ENCODE measurements around the gene OR5H6.

Gene OR5H6

DNA sequence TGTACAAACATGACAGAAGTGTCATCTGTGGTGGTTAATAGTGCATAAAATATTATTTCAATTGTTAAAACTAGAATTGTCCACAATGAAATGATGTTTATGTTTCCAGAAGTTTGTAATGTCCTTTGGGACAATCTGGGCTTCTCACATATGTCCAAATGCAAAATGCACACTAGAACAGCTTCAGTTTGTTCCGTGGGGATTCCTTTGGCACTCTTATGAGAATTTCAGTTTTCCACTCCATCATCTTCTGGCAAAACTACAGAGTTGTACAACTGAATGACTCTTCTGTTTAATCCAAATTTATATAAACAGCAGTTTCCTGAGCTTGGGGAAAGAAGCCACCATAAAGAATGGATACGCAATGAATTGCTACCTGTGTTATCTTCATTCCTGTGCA lies 2.0 kb upstream of the OR5H6 start:
- Histone ChIP-seq H3K4me1 (ENCODE audit: insufficient read depth, low read length) (no peaks in the 10 kb centered on the region), H3K4me3 (ENCODE audit: low read length) (no peak overlapping the region), H3K9me3 (ENCODE audit: insufficient read depth, low read depth, low read length) (no peaks in the 10 kb centered on the region), H3K36me3 (ENCODE audit: insufficient read depth, low read length) (no peaks in the 10 kb centered on the region), H3K27ac (ENCODE audit: low read depth, low read length) (no peak overlapping the region), H3K27me3 (ENCODE audit: insufficient read depth, low read length) (no peaks in the 10 kb centered on the region), H3K9ac (ENCODE audit: low read depth, low read length) (no peak overlapping the region)
- 99% methylated on average over 2 of the region's 2 CpGs for WGBS

- Histone ChIP-seq H3K9me3 (ENCODE audit: insufficient read depth, low read depth, low read length) (peaks cover 7% of the 10 kb centered on the region), H3K36me3 (ENCODE audit: insufficient read depth, low read length) (no peaks in the 10 kb centered on the region), H3K27me3 (ENCODE audit: insufficient read depth, low read length) (no peaks in the 10 kb centered on the region), H3K27ac (ENCODE audit: low read depth, low read length) (no peak overlapping the region), H3K4me1 (ENCODE audit: insufficient read depth, low read length) (no peaks in the 10 kb centered on the region), H3K9ac (ENCODE audit: low read depth, low read length) (no peak overlapping the region), H3K4me3 (ENCODE audit: low read length) (no peak overlapping the region)
- WGBS, result 96% methylated on average over 3 of the region's 3 CpGs
These were observed 5.8 kb downstream of the OR5H6 start for GRCh38 chr3:98269846-98270245.

DNA sequence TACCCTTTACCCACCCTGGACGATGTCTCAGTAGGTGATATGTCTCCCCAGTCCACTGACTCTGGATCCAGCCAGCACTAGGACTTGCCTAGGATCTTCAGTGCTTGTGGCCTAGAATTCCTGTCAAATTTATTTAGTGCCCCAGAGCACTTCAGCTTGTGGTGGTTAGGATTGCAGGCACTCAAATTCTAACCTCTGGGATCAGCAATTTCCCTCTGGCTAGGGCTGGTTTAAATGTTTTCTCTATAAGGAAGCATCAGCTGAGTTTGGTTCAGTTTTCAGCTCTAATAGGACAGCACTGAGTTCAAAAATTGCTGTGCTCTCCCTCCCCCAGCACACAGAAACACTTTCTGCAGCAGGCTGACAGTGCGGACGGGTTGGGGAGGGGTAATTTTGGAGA lies 8.1 kb downstream of the OR5H6 start:
- WGBS, result 95% methylated on average over 1 of the region's 3 CpGs
- H3K9ac ChIP-seq (ENCODE audit: low read depth, low read length), result no peak overlapping the region

DNA sequence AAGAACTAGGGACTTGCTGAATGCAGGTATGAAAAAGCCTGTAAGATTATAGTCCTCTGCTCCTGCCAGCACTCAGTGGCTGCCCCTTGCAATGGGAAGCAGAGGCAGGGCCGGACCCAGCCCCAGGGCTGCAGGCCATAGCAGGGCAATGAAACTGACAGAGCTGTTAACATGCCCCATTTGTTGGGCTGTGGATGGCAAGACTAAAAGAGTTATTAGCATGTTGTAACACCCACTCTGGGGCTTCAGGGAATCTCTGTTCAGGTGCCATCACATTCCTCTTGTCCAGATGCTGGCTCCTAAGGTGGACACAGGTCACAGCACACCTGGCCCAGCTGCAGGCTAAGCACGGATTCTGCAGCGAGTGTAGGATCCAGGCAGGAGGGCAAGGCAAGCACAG lies 10.9 kb downstream of the OR5H6 start:
- H3K9me3 ChIP-seq (ENCODE audit: insufficient read depth, low read depth, low read length), result peaks cover 7% of the 10 kb centered on the region
- H3K36me3 ChIP-seq (ENCODE audit: insufficient read depth, low read length), result no peaks in the 10 kb centered on the region
- H3K27me3 ChIP-seq (ENCODE audit: insufficient read depth, low read length), result no peaks in the 10 kb centered on the region
- no peak overlapping the region for H3K27ac ChIP-seq (ENCODE audit: low read depth, low read length)
- peaks cover 4% of the 10 kb centered on the region; the same call in 1 of the 2 replicates for H3K4me1 ChIP-seq (ENCODE audit: insufficient read depth, low read length)
- no peak overlapping the region for H3K4me3 ChIP-seq (ENCODE audit: low read length)
- no peak overlapping the region for H3K9ac ChIP-seq (ENCODE audit: low read depth, low read length)
- 96% methylated on average over 3 of the region's 3 CpGs for WGBS

More for the DNA sequence above, 8.1 kb downstream of the OR5H6 start:
- Histone ChIP-seq H3K9me3 (ENCODE audit: insufficient read depth, low read depth, low read length) (peaks cover 7% of the 10 kb centered on the region), H3K27ac (ENCODE audit: low read depth, low read length) (no peak overlapping the region), H3K27me3 (ENCODE audit: insufficient read depth, low read length) (no peaks in the 10 kb centered on the region), H3K4me3 (ENCODE audit: low read length) (no peak overlapping the region), H3K36me3 (ENCODE audit: insufficient read depth, low read length) (no peaks in the 10 kb centered on the region), H3K4me1 (ENCODE audit: insufficient read depth, low read length) (no peaks in the 10 kb centered on the region)

DNA sequence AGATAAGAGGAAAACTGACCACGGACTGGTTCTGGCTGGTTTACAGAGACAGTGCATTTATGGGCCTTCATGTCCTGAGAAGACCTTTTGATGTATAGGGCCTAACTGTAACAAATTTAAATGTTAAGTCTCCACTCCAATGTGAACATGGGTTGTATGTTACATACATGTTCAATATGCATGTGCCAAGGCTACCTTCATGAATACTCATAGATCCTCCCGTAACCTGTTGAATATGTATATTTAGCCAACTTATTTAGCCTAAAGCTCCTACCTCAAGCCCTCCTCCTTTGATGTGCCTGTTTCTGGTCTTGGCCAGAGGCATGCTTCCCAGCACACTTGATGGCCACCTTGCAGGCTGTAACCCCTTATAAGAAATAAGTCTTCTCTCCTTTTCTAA lies 18.2 kb downstream of the OR5H6 start, which contains the start of gene OR5H2:
Gene OR5H2, plus strand, starts transcription at position 301 of the 400 bp plus-strand sequence. CDS start 398 bp downstream, outside the sequence.
- Histone ChIP-seq H3K9ac (ENCODE audit: low read depth, low read length) (no peak within 1 kb of the TSS), H3K36me3 (ENCODE audit: insufficient read depth, low read length) (no peaks in the 10 kb centered on the region), H3K4me3 (ENCODE audit: low read length) (no peak within 1 kb of the TSS), H3K27me3 (ENCODE audit: insufficient read depth, low read length) (no peaks in the 10 kb centered on the region), H3K27ac (ENCODE audit: low read depth, low read length) (no peak within 1 kb of the TSS), H3K4me1 (ENCODE audit: insufficient read depth, low read length) (peaks cover 11% of the 10 kb centered on the region; the same call in 1 of the 2 replicates), H3K9me3 (ENCODE audit: insufficient read depth, low read depth, low read length) (no peaks in the 10 kb centered on the region)
- 84% methylated on average over 2 of the region's 2 CpGs for WGBS

DNA sequence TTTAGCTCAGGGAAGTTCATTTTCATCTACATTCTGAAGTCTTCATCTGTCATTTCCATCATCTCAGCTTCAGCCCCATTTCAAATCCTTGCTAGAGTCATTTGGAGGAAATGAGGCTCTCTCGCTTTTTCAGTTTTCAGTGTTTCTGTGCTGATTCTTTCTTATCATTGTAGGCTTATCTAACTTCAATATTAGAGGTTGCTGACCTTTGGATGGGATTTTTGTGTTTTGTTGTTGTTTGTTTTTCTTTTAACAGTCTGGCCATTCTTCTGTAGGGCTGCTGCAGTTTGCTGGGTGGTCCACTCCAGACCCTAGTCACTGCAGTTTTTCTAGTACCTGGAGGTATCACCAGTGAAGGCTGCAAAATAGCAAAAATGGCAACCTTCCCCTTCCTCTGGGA lies 26.9 kb downstream of the OR5H6 start:
- WGBS, result 100% methylated on average over 1 of the region's 1 CpG
- H3K4me1 ChIP-seq (ENCODE audit: insufficient read depth, low read length), result no peaks in the 10 kb centered on the region
- H3K9ac ChIP-seq (ENCODE audit: low read depth, low read length), result no peak overlapping the region
- H3K9me3 ChIP-seq (ENCODE audit: insufficient read depth, low read depth, low read length), result no peaks in the 10 kb centered on the region
- H3K27me3 ChIP-seq (ENCODE audit: insufficient read depth, low read length), result no peaks in the 10 kb centered on the region
- no peak overlapping the region for H3K27ac ChIP-seq (ENCODE audit: low read depth, low read length)
- no peak overlapping the region for H3K4me3 ChIP-seq (ENCODE audit: low read length)
- H3K36me3 ChIP-seq (ENCODE audit: insufficient read depth, low read length), result no peaks in the 10 kb centered on the region

GRCh38 chr3:98291332-98291957 lies 27.4 kb downstream of the OR5H6 start:
- Histone ChIP-seq H3K27ac (ENCODE audit: low read depth, low read length) (no peak overlapping the region), H3K4me1 (ENCODE audit: insufficient read depth, low read length) (no peaks in the 10 kb centered on the region), H3K27me3 (ENCODE audit: insufficient read depth, low read length) (no peaks in the 10 kb centered on the region), H3K4me3 (ENCODE audit: low read length) (no peak overlapping the region), H3K9ac (ENCODE audit: low read depth, low read length) (no peak overlapping the region), H3K36me3 (ENCODE audit: insufficient read depth, low read length) (no peaks in the 10 kb centered on the region), H3K9me3 (ENCODE audit: insufficient read depth, low read depth, low read length) (no peaks in the 10 kb centered on the region)
- 94% methylated on average over 10 of the region's 10 CpGs for whole genome bisulfite sequencing

Data from HUES64 (cell line).